Measurements from ENCODE around the gene WSCD2.

The WSCD2 gene

GRCh38 chr12:108173160-108173559 lies 44.1 kb downstream of the WSCD2 start:
- no peak for TF ChIP-seq CTCF (IDR thresholded peaks at IDR 0.05; ENCODE audit: insufficient read depth, low read length, poor library complexity, severe bottlenecking)
- Histone ChIP-seq H3K36me3 (ENCODE audit: control insufficient read depth, insufficient read depth, low read length) (no peaks in the 10 kb centered on the region), H3K4me3 (replicated peaks; ENCODE audit: low read depth, low read length) (no peak overlapping the region), H3K27me3 (replicated peaks; ENCODE audit: control insufficient read depth, insufficient read depth, low read length) (no peaks in the 10 kb centered on the region; the same call in 1 of the 2 replicates)
- DNase-seq (ENCODE audit: extremely low read depth, insufficient read length), result no peak

GRCh38 chr12:108173892-108174291 lies 44.8 kb downstream of the WSCD2 start:
- no peak for TF ChIP-seq CTCF (IDR thresholded peaks at IDR 0.05; ENCODE audit: insufficient read depth, low read length, poor library complexity, severe bottlenecking)
- Histone ChIP-seq H3K27me3 (replicated peaks; ENCODE audit: control insufficient read depth, insufficient read depth, low read length) (no peaks in the 10 kb centered on the region; the same call in 1 of the 2 replicates), H3K4me3 (replicated peaks; ENCODE audit: low read depth, low read length) (no peak overlapping the region), H3K36me3 (ENCODE audit: control insufficient read depth, insufficient read depth, low read length) (no peaks in the 10 kb centered on the region)
- no peak for DNase-seq (ENCODE audit: extremely low read depth, insufficient read length)

- TF ChIP-seq CTCF (IDR thresholded peaks at IDR 0.05; ENCODE audit: insufficient read depth, low read length, poor library complexity, severe bottlenecking), result no peak
Measured at GRCh38 chr12:108174641-108175040, 45.6 kb downstream of the WSCD2 start.

GRCh38 chr12:108175310-108175709 lies 46.2 kb downstream of the WSCD2 start:
- TF ChIP-seq CTCF (IDR thresholded peaks at IDR 0.05; ENCODE audit: insufficient read depth, low read length, poor library complexity, severe bottlenecking), result no peak
- Histone ChIP-seq H3K4me3 (replicated peaks; ENCODE audit: low read depth, low read length) (no peak overlapping the region), H3K27me3 (replicated peaks; ENCODE audit: control insufficient read depth, insufficient read depth, low read length) (no peaks in the 10 kb centered on the region), H3K36me3 (ENCODE audit: control insufficient read depth, insufficient read depth, low read length) (no peaks in the 10 kb centered on the region)
- DNase-seq (ENCODE audit: extremely low read depth, insufficient read length), result no peak

More at GRCh38 chr12:108174641-108175040, 45.6 kb downstream of the WSCD2 start:
- DNase-seq (ENCODE audit: extremely low read depth, insufficient read length), result no peak
- Histone ChIP-seq H3K27me3 (replicated peaks; ENCODE audit: control insufficient read depth, insufficient read depth, low read length) (no peaks in the 10 kb centered on the region), H3K36me3 (ENCODE audit: control insufficient read depth, insufficient read depth, low read length) (no peaks in the 10 kb centered on the region), H3K4me3 (replicated peaks; ENCODE audit: low read depth, low read length) (no peak overlapping the region)

GRCh38 chr12:108176292-108176691 lies 47.2 kb downstream of the WSCD2 start:
- Histone ChIP-seq H3K27me3 (replicated peaks; ENCODE audit: control insufficient read depth, insufficient read depth, low read length) (no peaks in the 10 kb centered on the region), H3K36me3 (ENCODE audit: control insufficient read depth, insufficient read depth, low read length) (no peaks in the 10 kb centered on the region), H3K4me3 (replicated peaks; ENCODE audit: low read depth, low read length) (no peak overlapping the region)
- no peak for TF ChIP-seq CTCF (IDR thresholded peaks at IDR 0.05; ENCODE audit: insufficient read depth, low read length, poor library complexity, severe bottlenecking)
- no peak for DNase-seq (ENCODE audit: extremely low read depth, insufficient read length)

- no peaks in the 10 kb centered on the region for H3K27me3 ChIP-seq (replicated peaks; ENCODE audit: control insufficient read depth, insufficient read depth, low read length)
- no peak for TF ChIP-seq CTCF (IDR thresholded peaks at IDR 0.05; ENCODE audit: insufficient read depth, low read length, poor library complexity, severe bottlenecking)
- DNase-seq (ENCODE audit: extremely low read depth, insufficient read length), result no peak
- H3K4me3 ChIP-seq (replicated peaks; ENCODE audit: low read depth, low read length), result no peak overlapping the region
- no peaks in the 10 kb centered on the region for H3K36me3 ChIP-seq (ENCODE audit: control insufficient read depth, insufficient read depth, low read length)
Measured at GRCh38 chr12:108177131-108177530, 48.0 kb downstream of the WSCD2 start.
